ENCODE measurements around the gene EIF2D. TPM values are rescaled to one million over a fixed set of nuclear protein-coding genes. Genes with fewer than 3 reads are reported as not detected.

Gene EIF2D
- total RNA-seq, 1 experiment from 2014 or later = 39.6 TPM

Other genes with a start within 250 kb of the EIF2D start
- gene IKBKE, start 142.0 kb downstream of the EIF2D start, total RNA-seq (2014; rRNA removed; shearing (Covaris generic)) = 3.1 and 3.5 TPM in 2 replicates
- 9.5 TPM in 2 replicates for gene RASSF5, start 104.9 kb downstream of the EIF2D start, total RNA-seq (2014; rRNA removed; shearing (Covaris generic))
- 12.7 and 14.4 TPM in 2 replicates for gene DYRK3, start 23.1 kb upstream of the EIF2D start, total RNA-seq (2014; rRNA removed; shearing (Covaris generic))
- 64.4 and 67.6 TPM in 2 replicates for gene MAPKAPK2, start 72.4 kb upstream of the EIF2D start, total RNA-seq (2014; rRNA removed; shearing (Covaris generic))
- gene IL19, start 158.3 kb upstream of the EIF2D start, total RNA-seq (2014; rRNA removed; shearing (Covaris generic)) = not detected in 2 replicates
- gene IL10, start 160.0 kb upstream of the EIF2D start, total RNA-seq (2014; rRNA removed; shearing (Covaris generic)) = 0.16 TPM in 1 of 2 replicates, not detected in the other

Measured in SJCRH30 (cell line).